ENCODE measurements around the gene ZFR2.

ZFR2 gene

GRCh38 chr19:3775831-3776230 lies 93.0 kb downstream of the ZFR2 start:
- TF ChIP-seq REST (IDR thresholded peaks at IDR 0.05; ENCODE audit: insufficient read depth in 1 of 2, low read depth in 2 of 2, low read length in 2 of 2) (no peak), SIN3A (IDR thresholded peaks at IDR 0.05; ENCODE audit: borderline replicate concordance, insufficient read depth, low read length) (no peak), FOXP2 (optimal IDR thresholded peaks at IDR 0.05; ENCODE audit: borderline replicate concordance, extremely low read depth, extremely low read length, insufficient read depth) (no peak), TAF1 (IDR thresholded peaks at IDR 0.05; ENCODE audit: borderline replicate concordance, insufficient read depth, low read length) (no peak), POLR2AphosphoS5 (IDR thresholded peaks at IDR 0.05; ENCODE audit: low read depth, low read length) (no peak)

DNA sequence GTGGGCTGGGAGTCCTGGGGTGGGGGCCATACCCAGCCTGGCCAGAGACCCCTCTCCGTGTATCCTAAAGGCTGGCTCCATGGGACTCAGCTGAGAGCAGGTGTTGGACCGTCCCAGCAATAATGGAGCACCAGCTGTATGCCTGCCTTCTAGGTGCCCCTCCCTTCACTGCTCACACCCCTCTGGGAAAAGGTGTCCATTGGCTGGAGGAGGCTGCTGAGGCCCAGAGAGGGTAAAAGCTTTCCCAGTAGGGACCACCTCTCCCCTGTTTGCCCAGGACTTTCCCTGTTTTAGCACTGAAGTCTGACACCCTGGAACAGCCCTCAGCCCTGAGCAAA lies 93.5 kb downstream of the ZFR2 start:
- TF ChIP-seq FOXP2 (optimal IDR thresholded peaks at IDR 0.05; ENCODE audit: borderline replicate concordance, extremely low read depth, extremely low read length, insufficient read depth) (no peak), SIN3A (IDR thresholded peaks at IDR 0.05; ENCODE audit: borderline replicate concordance, insufficient read depth, low read length) (no peak), POLR2AphosphoS5 (IDR thresholded peaks at IDR 0.05; ENCODE audit: low read depth, low read length) (no peak), TAF1 (IDR thresholded peaks at IDR 0.05; ENCODE audit: borderline replicate concordance, insufficient read depth, low read length) (no peak), REST (IDR thresholded peaks at IDR 0.05; ENCODE audit: insufficient read depth in 1 of 2, low read depth in 2 of 2, low read length in 2 of 2) (no peak)

DNA sequence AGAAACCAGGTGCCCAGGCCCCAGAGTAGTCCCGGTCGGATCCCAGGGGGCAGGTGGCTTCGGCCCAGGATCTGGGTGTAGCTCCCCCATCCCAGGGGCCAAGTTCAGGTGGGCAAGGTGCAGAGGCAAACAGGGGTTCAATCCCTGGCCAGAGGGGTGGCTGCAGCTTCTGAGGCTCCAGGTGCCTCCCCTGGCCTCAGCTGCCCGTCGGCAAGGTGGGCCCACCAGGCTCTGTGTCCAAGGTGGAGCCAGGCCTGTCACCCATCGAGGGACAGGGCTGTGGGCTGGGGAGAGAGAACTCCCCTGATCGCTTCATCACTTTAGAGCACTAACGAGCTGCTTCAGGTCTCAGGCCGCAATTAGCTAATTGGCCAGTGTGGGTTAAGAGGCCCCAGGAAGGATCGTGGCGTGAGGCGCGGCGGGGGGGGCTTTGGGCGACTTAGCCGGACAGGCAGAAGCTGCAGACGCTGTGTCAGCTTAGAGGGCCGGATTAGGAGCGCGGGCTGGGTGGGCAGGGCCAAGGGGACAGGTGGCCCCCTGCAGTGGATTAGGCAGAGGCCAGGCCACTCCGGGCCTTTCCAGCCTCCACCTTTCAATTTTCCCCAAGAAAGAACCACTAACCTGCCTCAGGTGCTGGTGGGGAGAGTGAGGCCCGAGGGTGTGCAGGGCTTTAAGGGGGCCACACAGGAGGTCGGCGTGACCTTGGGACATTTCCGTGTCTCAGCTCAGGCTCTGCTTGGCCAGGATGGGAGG lies 94.0 kb downstream of the ZFR2 start:
- no peak for TF ChIP-seq SIN3A (IDR thresholded peaks at IDR 0.05; ENCODE audit: borderline replicate concordance, insufficient read depth, low read length)
- TF ChIP-seq REST (IDR thresholded peaks at IDR 0.05; ENCODE audit: insufficient read depth in 1 of 2, low read depth in 2 of 2, low read length in 2 of 2): no peak
- no peak for TF ChIP-seq TAF1 (IDR thresholded peaks at IDR 0.05; ENCODE audit: borderline replicate concordance, insufficient read depth, low read length)
- TF ChIP-seq POLR2AphosphoS5 (IDR thresholded peaks at IDR 0.05; ENCODE audit: low read depth, low read length): no peak

- TF ChIP-seq SIN3A (IDR thresholded peaks at IDR 0.05; ENCODE audit: borderline replicate concordance, insufficient read depth, low read length): no peak
- TF ChIP-seq POLR2AphosphoS5 (IDR thresholded peaks at IDR 0.05; ENCODE audit: low read depth, low read length): no peak
- no peak for TF ChIP-seq REST (IDR thresholded peaks at IDR 0.05; ENCODE audit: insufficient read depth in 1 of 2, low read depth in 2 of 2, low read length in 2 of 2)
- TF ChIP-seq TAF1 (IDR thresholded peaks at IDR 0.05; ENCODE audit: borderline replicate concordance, insufficient read depth, low read length): no peak
- no peak for TF ChIP-seq FOXP2 (optimal IDR thresholded peaks at IDR 0.05; ENCODE audit: borderline replicate concordance, extremely low read depth, extremely low read length, insufficient read depth)
Observed at GRCh38 chr19:3773814-3774515, 94.9 kb downstream of the ZFR2 start.
